BLaER1 (cell line): Measurements from ENCODE around the gene NCL.

Experiments used
- H3K27ac ChIP-seq: shearing (Covaris generic); formaldehyde crosslinking; 2 replicates; pipeline ENCODE4 v1.8.1; 2022
- H3K27me3 ChIP-seq: shearing (Covaris generic); formaldehyde crosslinking; 2 replicates; pipeline ENCODE4 v1.8.1; 2022
- H3K36me3 ChIP-seq: shearing (Covaris generic); formaldehyde crosslinking; 2 replicates; pipeline ENCODE4 v1.8.1; 2022
- H3K4me1 ChIP-seq: shearing (Covaris generic); formaldehyde crosslinking; 2 replicates; pipeline ENCODE4 v1.8.1; 2022
- H3K4me2 ChIP-seq: shearing (Covaris generic); formaldehyde crosslinking; 2 replicates; pipeline ENCODE4 v1.8.1; 2022
- H3K4me3 ChIP-seq: shearing (Covaris generic); formaldehyde crosslinking; 2 replicates; pipeline ENCODE4 v1.8.1; 2022
- H3K9ac ChIP-seq: shearing (Covaris generic); formaldehyde crosslinking; 2 replicates; pipeline ENCODE4 v1.8.1; 2022
- H3K9me3 ChIP-seq: shearing (Covaris generic); formaldehyde crosslinking; 2 replicates; pipeline ENCODE4 v1.8.1; 2022
- H4K20me1 ChIP-seq: shearing (Covaris generic); formaldehyde crosslinking; 2 replicates; pipeline ENCODE4 v1.8.1; 2022
- Cebpa-rat ChIP-seq: shearing (Covaris generic); IDR thresholded peaks from 2 replicates; pipeline ENCODE4 v1.8.1; 2022

NCL gene

DNA sequence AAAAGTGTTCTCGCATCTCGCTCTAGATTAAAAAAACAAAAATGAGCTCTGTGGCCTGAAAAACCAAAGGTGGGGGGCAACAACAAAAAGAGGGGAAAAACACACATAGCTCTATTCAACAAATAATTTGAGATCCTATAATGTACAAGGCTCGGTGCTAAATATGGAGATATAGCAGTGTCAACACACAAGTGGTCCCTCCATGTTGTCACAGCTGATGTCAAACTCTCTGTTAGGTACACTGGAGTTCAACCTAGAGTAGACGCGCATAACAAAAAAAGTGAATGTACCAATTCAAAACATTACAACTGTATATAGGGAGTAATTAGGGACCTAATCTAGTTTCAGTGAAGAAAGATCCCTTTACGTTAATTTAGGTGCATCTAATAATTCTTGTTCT, 5.9 kb downstream of the NCL start:
- no peaks in the 10 kb centered on the region for H3K27me3 ChIP-seq
- H4K20me1 ChIP-seq = peaks cover 100% of the 10 kb centered on the region
- H3K4me3 ChIP-seq = no peak overlapping the region
- H3K4me2 ChIP-seq = no peak overlapping the region
- no peak overlapping the region for H3K9ac ChIP-seq
- peaks cover 32% of the 10 kb centered on the region for H3K4me1 ChIP-seq
- TF ChIP-seq Cebpa-rat = no peak
- H3K27ac ChIP-seq = no peak overlapping the region
- H3K9me3 ChIP-seq = no peaks in the 10 kb centered on the region
- peaks cover 100% of the 10 kb centered on the region for H3K36me3 ChIP-seq

DNA sequence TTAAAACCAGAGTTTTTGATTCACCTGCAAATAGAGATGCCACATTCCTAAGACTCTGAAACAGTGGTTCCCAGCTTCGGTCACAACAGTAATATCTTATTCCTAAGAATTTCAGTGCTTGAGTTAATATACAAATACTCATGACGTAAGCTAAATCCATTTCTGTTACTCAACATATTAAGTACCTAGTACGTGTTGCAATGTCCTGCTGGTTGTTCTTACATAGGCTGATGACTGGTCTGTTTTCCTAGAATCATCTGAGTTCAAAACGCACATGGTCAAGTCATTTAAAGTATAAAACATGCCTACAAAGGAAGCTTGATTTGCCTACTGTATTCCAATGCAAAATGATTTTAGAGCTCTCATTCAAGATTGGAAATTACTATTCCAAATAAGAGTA, 7.2 kb downstream of the NCL start:
- no peak overlapping the region for H3K4me3 ChIP-seq
- peaks cover 97% of the 10 kb centered on the region for H4K20me1 ChIP-seq
- no peaks in the 10 kb centered on the region for H3K27me3 ChIP-seq
- peaks cover 21% of the 10 kb centered on the region for H3K4me1 ChIP-seq
- no peak for TF ChIP-seq Cebpa-rat
- H3K9me3 ChIP-seq = no peaks in the 10 kb centered on the region
- H3K4me2 ChIP-seq = no peak overlapping the region
- no peak overlapping the region for H3K27ac ChIP-seq
- H3K36me3 ChIP-seq = peaks cover 97% of the 10 kb centered on the region
- H3K9ac ChIP-seq = no peak overlapping the region

- H4K20me1 ChIP-seq = peaks cover 91% of the 10 kb centered on the region
- H3K36me3 ChIP-seq = peaks cover 96% of the 10 kb centered on the region
- peaks cover 15% of the 10 kb centered on the region for H3K4me1 ChIP-seq
- no peaks in the 10 kb centered on the region for H3K27me3 ChIP-seq
- TF ChIP-seq Cebpa-rat = no peak
- no peak overlapping the region for H3K4me3 ChIP-seq
- H3K27ac ChIP-seq = no peak overlapping the region
- H3K4me2 ChIP-seq = no peak overlapping the region
- no peak overlapping the region for H3K9ac ChIP-seq
- H3K9me3 ChIP-seq = no peaks in the 10 kb centered on the region
Measured at GRCh38 chr2:231456295-231457004, 7.8 kb downstream of the NCL start.

- Histone ChIP-seq H3K4me1 (peaks cover 9% of the 10 kb centered on the region), H4K20me1 (peaks cover 85% of the 10 kb centered on the region), H3K36me3 (peaks cover 94% of the 10 kb centered on the region), H3K9ac (no peak overlapping the region), H3K27ac (no peak overlapping the region), H3K4me3 (no peak overlapping the region), H3K4me2 (no peak overlapping the region), H3K27me3 (no peaks in the 10 kb centered on the region), H3K9me3 (no peaks in the 10 kb centered on the region)
- TF ChIP-seq Cebpa-rat = no peak
Measured at GRCh38 chr2:231455890-231456289, 8.4 kb downstream of the NCL start.

- H3K27ac ChIP-seq = no peak overlapping the region
- TF ChIP-seq Cebpa-rat = no peak
- peaks cover 78% of the 10 kb centered on the region for H4K20me1 ChIP-seq
- H3K9me3 ChIP-seq = no peaks in the 10 kb centered on the region
- H3K4me2 ChIP-seq = no peak overlapping the region
- no peak overlapping the region for H3K4me3 ChIP-seq
- H3K4me1 ChIP-seq = peaks cover 2% of the 10 kb centered on the region; the same call in 1 of the 2 replicates
- H3K27me3 ChIP-seq = no peaks in the 10 kb centered on the region
- H3K9ac ChIP-seq = no peak overlapping the region
- peaks cover 87% of the 10 kb centered on the region for H3K36me3 ChIP-seq
Measured at GRCh38 chr2:231455222-231455621, 9.1 kb downstream of the NCL start.

GRCh38 chr2:231454361-231454791, 9.9 kb downstream of the NCL start:
- no peaks in the 10 kb centered on the region for H3K27me3 ChIP-seq
- H3K4me3 ChIP-seq = no peak overlapping the region
- no peaks in the 10 kb centered on the region for H3K4me1 ChIP-seq
- peaks cover 79% of the 10 kb centered on the region for H3K36me3 ChIP-seq
- H3K27ac ChIP-seq = no peak overlapping the region
- no peaks in the 10 kb centered on the region for H3K9me3 ChIP-seq
- H3K9ac ChIP-seq = no peak overlapping the region
- H4K20me1 ChIP-seq = peaks cover 70% of the 10 kb centered on the region
- H3K4me2 ChIP-seq = no peak overlapping the region
- no peak for TF ChIP-seq Cebpa-rat

DNA sequence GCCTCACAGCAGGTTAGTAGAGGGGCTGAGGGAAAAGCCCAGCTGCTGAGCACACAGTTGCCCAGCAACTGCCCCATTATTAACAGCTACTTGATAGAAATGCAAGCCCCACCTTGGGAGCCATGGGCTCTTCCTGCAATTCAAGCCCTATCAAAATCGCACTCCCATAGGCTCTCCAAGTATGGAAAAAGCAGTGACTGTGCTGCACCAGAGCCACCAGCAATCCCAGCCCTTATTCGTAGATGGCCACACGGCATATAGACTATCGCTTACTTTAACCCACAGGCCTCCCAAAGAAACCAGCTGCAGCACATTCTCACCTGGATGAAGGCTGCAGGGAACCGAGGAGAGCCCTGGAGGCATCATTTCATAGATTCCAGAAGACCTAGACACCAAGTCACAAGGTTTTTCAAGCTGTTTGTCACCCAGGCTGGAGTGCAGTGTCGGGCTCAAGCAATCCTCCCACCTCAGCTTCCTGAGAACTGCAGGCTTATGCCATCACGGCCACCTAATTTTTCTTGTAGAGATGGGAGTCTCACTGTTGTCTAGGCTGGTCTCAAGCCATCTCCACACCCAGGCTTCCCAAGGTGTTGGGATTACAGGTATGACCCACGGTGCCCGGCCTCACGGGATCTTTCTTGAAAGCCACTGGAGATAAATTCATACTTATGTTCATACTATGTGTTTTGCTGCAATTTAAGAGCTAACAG, 11.3 kb downstream of the NCL start:
- Histone ChIP-seq H3K4me1 (no peaks in the 10 kb centered on the region), H3K9me3 (no peaks in the 10 kb centered on the region), H3K9ac (no peak overlapping the region), H3K4me3 (no peak overlapping the region), H3K4me2 (no peak overlapping the region), H3K27me3 (no peaks in the 10 kb centered on the region), H3K36me3 (peaks cover 65% of the 10 kb centered on the region), H3K27ac (no peak overlapping the region), H4K20me1 (peaks cover 56% of the 10 kb centered on the region)
- no peak for TF ChIP-seq Cebpa-rat

DNA sequence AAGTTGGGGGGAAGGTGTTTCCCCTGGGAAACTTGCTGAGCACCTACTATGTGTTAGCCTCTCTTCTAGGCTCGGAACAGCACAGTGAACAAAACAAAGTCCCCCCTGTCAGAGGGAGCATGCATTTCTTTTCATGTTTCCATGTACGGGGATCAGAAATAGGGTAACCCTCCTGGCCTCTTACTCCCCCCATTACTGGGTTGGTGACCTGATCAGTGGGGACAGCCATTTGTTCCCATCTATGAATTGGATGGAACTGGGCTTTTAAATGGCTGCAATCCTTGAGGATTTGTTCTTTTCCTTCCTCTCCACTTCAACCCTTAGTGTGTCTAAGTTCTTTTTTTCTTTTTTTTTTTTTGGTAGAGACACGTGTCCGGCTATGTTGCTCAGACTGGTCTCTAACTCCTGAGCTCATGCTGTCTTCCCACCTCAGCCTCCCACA, 13.7 kb downstream of the NCL start:
- no peak overlapping the region for H3K4me3 ChIP-seq
- H3K4me1 ChIP-seq = no peaks in the 10 kb centered on the region
- no peak overlapping the region for H3K4me2 ChIP-seq
- H3K36me3 ChIP-seq = peaks cover 41% of the 10 kb centered on the region
- H3K27ac ChIP-seq = no peak overlapping the region
- H3K27me3 ChIP-seq = no peaks in the 10 kb centered on the region
- peaks cover 32% of the 10 kb centered on the region for H4K20me1 ChIP-seq
- no peak overlapping the region for H3K9ac ChIP-seq
- H3K9me3 ChIP-seq = no peaks in the 10 kb centered on the region
- no peak for TF ChIP-seq Cebpa-rat

GRCh38 chr2:231449503-231450054, 14.7 kb downstream of the NCL start:
- Histone ChIP-seq H3K4me3 (no peak overlapping the region), H3K36me3 (peaks cover 31% of the 10 kb centered on the region), H3K27me3 (no peaks in the 10 kb centered on the region), H4K20me1 (peaks cover 22% of the 10 kb centered on the region), H3K27ac (no peak overlapping the region), H3K9ac (no peak overlapping the region), H3K4me2 (no peak overlapping the region), H3K9me3 (no peaks in the 10 kb centered on the region), H3K4me1 (no peaks in the 10 kb centered on the region)
- no peak for TF ChIP-seq Cebpa-rat

GRCh38 chr2:231436957-231437356, 27.3 kb downstream of the NCL start:
- no peak overlapping the region for H3K4me2 ChIP-seq
- H3K4me1 ChIP-seq = no peaks in the 10 kb centered on the region
- H3K9me3 ChIP-seq = peaks cover 7% of the 10 kb centered on the region
- no peak overlapping the region for H3K9ac ChIP-seq
- no peaks in the 10 kb centered on the region for H4K20me1 ChIP-seq
- H3K36me3 ChIP-seq = no peaks in the 10 kb centered on the region
- no peak overlapping the region for H3K4me3 ChIP-seq
- no peak overlapping the region for H3K27ac ChIP-seq
- TF ChIP-seq Cebpa-rat = no peak
- H3K27me3 ChIP-seq = no peaks in the 10 kb centered on the region
